AG20443 (cell line): ENCODE data around the gene FBXO17.
"Not testable (repeated sequence)": the region's sequence is repeated elsewhere in the genome, so short reads cannot be mapped to it uniquely, and the experiment has no call there.

Experiments
- DNase-seq: peaks from one replicate; pipeline ENCODE4 v3.0.0; 2012; ENCODE audit warnings: low spot score, mixed read lengths

Gene FBXO17, protein sequence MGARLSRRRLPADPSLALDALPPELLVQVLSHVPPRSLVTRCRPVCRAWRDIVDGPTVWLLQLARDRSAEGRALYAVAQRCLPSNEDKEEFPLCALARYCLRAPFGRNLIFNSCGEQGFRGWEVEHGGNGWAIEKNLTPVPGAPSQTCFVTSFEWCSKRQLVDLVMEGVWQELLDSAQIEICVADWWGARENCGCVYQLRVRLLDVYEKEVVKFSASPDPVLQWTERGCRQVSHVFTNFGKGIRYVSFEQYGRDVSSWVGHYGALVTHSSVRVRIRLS

DNA sequence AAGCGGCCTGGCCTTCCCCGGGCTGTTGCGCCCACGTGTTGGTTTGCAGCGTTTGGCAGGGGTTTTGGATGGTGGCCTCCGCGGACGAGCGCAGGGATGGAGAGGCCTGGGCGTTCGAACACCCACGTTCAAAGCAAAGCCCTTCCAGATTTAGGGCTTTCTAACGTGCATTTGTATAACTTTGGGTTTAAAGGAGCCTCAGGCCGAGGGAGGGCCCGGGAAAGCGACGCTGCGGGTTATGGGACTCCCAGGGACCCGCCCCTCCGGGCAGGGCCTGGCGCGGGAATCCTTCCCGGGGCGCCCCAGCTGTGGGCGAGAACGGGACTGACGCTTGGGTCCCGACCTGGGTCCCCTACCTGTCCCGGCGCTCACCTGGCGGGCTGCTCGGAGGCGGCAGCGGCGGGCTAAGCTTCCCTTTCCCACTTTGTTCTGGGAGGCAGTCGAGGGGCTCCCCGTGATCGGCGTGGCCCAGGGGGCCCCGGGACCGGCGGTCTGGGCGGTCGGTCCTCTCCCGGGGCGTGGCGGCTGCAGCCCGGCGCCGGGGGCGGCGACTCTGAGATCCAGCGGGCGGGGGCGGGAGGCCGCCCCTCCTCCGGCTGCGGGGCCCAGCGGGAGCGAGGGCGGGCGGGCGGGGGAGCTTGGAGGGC lies at the start of gene FBXO17:
Gene FBXO17 (minus strand): TSS at position 529 of the 647 bp plus-strand sequence. CDS start 25,423 bp downstream, outside the sequence.
- DNase-seq: peak; percentile 86

DNA sequence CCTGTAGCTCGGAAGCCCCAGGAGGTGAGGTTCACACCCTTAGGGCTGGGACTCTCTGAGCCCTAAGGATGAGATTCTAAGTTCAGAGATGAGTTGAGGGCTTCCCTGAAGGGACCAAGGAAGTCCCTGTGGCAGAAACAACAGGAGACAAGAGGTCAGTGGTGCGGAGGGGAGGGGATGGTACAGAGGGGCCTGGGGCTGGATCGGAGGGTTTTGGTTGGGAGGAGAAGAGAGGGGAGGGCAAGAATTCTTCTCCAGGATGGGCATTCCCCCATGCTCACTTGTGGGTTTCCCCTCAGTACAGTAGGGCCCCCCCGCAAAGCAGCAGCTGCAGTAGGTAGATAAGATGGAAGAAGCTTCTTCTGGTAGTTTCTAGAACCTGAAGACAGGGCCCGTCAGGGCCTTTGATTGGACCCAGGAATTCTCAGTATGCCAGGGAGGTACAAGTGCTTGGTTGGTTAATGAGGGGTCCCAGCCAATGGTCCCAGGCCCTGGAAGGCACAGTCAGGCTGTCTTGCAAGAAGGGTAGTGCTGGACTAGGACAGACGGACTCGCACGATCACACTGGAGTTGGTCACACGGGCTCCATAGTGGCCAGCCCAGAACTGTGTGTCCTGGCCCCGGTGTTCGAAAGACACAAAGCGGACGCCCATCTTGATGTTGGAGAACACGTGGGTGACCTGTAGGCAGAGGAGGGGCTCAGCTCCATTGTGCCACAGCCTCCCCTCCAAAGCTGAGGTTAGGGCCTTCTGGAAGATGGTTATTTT lies 49.5 kb upstream of the FBXO17 start:
- no peak for DNase-seq

DNA sequence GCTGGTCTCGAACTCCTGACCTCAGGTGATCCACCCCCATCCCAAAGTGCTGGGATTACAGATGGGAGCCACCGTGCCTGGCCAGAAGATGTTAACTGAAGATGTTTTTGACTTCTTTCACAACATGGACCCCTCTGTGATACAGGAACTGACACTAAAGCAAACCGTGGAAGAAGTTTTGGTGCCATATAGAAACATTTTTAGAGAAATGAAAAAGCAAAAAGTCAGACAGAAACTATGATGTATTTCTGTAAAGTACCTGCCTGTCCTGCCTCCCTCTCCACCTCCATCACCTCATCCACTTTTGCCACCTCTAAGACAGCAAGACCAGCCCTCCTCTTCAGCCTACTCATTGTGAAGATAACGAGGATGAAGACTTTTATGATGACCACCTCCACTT lies 45.5 kb upstream of the FBXO17 start:
- DNase-seq: no peak

DNA sequence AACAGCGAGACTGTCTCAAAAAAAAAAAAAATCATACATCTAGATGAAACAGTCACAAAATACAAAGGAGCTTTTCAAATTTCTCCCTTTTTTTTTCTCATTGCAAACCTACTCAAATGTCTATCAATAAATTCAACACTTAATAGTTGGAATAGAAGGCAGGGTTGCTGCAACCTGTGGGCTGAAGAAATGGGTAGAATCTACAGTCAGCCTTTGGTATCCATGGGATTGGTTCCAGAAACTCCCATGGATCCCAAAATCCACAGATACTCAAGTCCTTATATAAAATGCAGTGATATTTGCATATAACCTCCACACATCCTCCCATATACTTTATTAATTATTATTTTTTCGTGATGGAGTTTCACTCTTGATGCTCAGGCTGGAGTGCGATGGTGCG lies 42.1 kb upstream of the FBXO17 start:
- no peak for DNase-seq

DNA sequence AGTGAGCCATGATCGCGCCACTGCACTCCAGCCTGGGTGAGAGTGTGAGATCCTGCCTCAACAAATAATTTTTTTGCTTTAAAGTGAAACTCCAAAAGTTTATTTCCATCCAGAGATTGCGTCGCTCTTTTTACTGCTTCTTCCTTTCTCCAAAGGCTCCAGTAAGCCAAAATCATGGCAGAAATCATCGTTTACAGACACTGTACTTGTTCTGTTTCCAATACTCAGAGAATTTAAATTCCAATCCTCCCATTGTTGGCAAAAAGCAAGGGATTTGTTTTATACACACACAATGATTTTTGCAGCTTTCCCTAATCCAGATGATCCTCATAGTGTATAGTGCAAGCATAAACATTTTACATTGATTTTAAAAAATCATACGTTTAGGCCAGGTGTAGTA lies 41.5 kb upstream of the FBXO17 start:
- DNase-seq: no peak

DNA sequence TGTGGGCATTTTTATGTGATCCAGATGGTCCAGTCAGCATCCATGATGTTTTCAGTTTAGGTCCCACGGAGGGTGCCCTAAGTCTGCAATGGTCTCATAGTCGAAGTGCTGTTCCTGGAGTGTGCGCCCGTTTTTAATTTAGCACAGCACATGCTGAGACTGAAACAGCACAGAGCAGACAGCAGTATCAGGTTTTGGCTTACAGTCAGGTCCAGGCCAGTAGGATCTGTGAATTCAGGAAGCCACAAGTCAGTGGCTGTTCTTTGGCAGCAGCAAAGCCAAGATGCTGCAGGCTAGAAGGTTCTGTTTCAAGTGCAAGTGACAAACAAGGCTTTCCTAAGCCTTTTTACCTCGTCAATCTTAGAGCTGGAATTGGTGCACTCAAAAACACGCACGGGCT lies 38.5 kb upstream of the FBXO17 start:
- DNase-seq: no peak

DNA sequence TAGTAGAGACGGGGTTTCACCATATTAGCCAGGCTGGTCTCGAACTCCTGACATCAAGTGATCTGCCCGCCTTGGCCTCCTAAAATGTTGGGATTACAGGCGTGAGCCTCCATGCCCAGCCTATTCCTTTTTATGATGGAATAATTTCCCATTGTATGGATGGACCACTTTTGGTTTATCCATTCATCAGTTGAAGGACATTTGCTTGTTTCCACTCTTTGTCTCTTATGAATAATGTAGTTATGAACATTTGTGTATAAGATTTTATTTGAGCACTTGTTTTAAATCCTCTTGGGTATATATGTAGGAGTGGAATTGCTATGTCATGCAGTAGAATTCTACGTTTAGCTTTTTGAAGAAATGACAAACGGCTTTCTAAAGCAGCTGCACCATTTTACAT lies 33.5 kb upstream of the FBXO17 start:
- DNase-seq: no peak

DNA sequence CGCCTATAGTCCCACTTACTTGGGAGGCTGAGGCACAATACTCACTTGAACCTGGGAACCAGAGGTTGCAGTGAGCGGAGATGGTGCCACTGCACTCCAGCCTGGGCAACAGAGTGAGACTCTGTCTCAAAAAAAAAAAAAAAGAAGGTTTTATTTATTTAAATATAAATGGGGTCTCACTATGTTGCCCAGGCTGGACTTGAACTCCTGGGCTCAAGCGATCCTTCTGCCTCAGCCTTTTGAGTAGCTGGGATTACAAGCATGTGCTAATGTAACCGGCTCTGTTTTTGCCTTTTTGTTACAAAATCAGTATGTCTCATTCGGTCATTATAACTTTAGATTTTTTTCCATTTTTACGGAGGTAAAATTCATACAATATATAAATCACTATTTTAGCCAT lies 32.6 kb upstream of the FBXO17 start:
- no peak for DNase-seq

DNA sequence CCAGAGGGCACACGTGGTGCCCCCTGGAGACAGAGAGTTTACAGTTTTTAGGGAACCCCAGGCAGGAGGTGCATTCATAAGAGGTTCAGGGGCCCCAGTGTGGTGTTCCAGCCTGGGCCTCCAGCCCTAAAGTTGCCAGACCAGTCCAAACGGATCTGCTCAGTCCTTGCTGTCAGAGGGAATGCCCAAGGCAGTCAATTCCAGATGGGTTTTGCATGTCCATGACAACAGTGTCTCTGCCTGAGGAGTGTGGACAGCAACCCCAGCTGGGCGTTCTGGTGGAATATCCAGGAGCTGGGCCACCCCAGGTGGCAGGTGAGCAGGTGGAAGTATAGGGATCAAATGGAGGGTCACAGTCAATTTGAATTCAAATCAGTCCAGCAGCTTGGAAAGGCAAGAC lies 31.6 kb upstream of the FBXO17 start:
- DNase-seq: no peak

DNA sequence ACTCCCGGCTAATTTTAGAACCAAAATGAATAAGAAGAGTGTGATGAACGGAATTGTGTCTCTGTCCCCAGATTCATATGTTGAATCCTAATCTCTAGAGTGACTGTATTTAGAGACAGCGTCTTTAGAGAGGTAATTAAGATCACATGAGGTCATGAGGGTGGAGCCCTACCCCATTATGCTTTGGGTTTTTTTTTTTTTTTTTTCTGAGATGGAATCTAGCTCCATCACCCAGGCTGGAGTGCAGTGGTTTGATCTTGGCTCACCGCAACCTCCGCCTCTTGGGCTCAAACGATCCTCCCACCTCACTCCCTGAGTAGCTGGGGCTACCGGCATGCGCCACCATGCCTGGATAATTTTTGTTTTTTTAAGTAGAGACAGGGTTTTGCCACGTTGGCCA lies 28.9 kb upstream of the FBXO17 start:
- no peak for DNase-seq

DNA sequence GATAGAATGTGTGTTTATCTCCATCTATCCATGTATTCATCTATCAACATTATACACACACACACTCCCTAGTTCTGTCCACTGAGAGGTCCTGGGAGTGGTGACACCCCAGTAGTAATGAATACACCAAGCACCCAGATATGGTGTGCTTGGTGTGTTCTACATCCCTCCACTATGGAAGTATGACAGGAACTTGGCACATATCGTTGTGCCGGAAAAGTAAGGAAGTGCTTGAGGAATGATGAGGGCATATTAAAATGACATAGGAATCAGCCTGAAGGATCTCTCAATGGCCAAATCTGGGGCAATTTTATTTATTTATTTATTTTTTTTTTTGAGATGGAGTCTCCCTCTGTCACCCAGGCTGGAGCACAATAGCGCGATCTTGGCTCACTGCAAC lies 28.3 kb upstream of the FBXO17 start:
- no peak for DNase-seq

DNA sequence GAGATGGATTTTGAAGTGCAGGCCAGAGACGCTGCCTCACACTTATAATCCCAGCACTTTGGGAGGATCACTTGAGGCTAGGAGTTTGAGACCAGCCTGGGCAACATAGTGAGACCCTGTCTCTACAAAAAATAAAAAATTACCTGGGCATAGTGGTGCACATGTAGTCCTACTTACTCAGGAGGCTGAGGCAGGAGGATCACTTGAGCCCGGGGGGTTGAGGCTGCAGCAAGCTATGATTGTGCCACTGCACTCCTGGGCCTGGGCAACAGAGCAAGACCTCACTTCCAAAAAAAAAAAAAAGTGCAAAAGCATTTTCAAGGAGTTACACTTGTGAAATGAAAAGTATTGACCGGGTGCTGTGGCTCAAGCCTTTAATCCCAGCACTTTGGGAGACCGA lies 27.6 kb upstream of the FBXO17 start:
- no peak for DNase-seq

DNA sequence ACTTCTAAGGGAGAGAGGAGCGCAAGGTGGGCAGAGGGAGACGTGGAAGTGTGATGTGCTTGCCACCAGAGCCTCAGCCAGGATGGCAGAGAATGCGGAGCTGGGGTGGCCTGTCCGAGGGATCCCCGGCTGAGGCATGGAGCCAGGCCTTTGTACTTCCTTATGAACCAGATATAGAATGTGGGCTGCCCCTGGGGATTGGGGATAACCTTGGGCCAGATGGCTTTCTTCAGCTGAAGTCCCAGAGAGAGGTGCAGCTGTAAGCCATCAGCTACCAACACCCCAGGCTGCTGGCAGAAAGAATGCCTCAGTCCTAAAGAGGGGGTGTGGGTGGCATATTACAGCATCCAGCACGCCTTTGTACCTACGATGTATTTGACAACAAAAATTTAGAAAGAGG lies 25.5 kb upstream of the FBXO17 start:
- DNase-seq: no peak

DNA sequence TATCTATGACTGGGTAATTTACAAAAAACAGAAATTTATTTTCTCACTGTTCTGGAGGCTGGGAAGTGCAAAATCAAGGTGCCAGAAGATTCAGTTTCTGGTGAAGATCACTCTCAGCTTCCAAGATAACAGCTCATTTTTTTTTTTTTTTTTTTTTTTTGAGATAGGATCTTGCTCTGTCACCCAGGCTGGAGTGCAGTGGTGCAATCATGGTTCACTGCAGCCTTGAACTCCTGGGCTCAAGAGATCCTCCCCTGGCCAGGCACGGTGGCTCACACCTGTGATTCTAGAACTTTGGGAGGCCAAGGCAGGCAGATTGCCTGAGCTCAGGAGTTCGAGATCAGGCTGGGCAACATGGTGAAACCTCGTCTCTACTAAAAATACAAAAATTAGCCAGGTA lies 22.0 kb upstream of the FBXO17 start:
- DNase-seq: not testable (repeated sequence)

DNA sequence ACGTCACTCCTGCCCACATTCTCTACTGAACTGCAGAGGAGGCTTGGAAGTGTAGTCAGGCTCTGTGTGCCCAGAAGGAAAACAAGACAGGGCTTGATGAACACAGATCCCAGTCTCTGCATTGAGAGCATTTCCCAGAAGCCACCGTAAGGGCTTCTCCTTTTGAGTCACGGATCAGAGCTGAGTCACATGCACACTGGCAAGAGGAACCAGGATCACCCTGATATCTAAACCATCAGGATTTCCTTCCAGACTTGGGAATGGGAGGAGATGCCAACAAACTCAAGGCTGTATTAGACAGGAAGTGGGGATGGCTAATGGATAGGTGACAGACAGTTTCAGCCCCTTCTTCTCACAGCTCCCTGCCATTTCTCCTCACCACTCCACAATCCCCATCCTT lies 17.7 kb upstream of the FBXO17 start:
- peak; percentile 70 for DNase-seq

DNA sequence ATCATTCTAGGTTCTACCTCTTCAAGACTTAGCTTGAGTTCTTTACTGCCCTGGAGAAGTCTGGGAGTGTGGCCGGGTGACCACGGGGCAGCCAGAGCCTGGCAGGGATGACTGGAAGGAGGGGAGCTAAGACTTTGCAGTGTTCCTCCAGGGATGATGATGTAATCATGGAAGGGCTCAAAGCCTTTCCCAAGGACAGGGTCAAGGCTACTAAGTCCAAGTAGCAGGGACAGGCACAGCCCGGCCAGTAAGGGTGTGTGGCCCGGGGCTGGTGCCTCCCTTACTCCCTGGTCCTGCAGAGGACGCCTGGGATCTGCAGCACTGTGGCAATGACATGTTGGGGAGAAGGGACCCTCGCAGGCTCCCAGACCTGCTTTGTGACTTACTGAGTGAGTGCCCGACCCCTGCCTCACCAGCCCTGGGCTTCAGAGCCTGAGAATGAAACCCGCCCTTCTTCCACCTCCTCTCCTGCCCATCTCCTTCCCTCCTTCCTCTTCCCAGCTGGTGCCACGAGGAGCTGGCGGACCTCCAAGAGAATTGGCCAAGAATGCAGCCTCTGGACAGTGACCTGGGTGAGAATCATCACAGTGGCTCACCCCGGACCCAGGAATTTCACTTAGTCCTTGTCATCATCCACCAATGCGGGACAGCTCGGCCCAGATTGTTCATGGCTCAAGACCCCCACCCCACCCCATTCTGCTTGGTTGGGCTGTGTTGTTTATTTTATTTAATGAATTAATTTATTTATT lies 15.6 kb upstream of the FBXO17 start:
- DNase-seq: peak; percentile 40

DNA sequence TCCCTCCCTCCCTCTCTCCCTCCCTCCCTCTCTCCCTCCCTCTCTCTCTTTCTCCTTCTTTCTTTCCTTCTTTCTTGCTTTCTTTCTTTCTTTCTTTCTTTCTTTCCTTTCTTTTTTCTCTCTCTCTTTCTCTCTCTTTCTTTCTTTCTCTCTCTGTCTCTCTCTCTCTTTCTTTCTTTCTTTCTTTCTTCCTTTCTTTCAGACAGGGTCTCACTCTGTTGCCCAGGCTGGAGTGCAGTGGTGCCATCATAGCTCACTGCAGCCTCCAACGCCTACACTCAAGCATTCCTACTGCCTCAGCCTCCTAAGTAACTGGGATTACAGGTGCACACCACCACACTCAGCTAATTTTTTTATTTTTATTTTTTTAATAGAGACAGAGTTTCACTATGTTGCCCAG lies 14.1 kb upstream of the FBXO17 start:
- DNase-seq: not testable (repeated sequence)

DNA sequence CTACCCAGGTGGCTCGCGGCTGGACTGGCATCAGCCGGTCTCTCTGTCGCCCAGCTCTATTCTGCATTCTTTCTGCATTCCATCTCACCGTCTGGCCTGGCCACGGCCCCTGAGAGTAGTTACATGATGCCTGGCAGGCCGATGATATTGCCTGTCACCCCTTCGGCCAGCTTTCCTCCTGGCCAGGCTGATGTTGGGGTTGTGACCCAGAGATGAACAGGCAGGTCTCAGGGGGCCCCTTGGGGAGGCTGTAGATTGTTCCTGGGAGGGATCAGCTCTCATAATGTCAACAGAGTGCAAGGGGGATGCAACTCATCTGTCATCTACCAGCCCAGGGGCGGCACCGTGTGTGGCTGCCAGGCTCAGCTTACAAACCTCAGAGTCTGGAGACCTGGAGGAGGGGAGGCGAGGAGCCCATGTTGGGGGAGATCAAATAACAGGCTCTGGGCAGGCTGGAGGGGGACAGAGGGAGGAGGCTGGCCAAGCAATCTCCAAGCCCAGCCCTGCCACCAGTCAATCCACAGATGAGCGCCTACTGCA lies 13.6 kb upstream of the FBXO17 start:
- peak; percentile 40 for DNase-seq

DNA sequence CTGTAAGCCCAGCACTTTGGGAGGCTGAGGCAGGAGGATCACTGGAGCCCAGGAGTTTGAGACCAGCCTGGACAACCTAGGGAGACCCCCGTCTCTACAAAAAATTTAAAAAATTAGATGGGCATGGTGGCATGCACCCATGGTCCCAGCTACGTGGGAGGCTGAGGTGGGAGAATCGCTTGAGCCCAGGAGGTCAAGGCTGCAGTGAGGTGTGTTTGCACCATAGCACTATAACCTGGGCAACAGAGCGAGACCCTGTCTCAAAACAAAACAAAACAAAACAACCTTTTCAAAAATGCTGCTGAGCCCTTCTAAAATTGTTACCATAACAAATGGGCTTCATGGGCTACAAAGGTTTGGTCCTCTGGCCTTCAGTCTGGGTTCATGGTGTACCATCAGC lies 13.1 kb upstream of the FBXO17 start:
- not testable (repeated sequence) for DNase-seq

DNA sequence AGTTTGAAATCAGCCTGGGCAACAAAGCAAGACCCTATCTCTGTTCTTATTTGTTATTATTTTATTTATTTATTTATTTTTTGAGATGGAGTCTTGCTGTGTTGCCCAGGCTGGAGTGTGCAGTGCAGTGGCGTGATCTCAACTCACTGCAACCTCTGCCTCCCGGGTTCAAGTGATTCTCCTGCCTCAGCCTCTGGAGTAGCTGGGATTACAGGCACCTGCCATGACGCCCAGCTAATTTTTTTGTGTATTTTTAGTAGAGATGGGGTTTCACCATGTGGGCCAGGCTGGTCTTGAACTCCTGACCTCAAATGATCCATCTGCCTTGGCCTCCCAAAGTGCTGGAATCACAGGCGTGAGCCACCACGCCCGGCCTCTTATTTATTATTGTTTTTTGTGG lies 12.2 kb upstream of the FBXO17 start:
- not testable (repeated sequence) for DNase-seq

DNA sequence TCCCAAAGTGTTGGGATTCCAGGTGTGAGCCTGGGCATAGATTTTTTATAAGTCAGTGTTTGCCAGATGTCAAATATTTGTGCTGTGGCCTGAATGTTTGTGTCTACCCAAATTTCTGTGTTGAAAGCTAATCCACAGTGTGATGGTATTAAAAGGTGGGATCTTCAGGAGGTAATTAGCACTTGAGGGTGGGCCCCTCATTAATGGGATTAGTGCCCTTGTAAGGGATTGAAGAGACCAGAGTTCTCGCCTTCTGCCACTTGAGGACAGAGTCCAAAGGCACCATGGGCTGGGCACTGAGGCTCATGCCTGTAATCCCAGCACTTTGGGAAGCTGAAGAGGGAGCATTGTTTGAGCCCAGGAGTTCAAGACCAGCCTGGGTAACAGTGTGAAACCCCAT lies 9.7 kb upstream of the FBXO17 start:
- DNase-seq: no peak
